CD4-positive, alpha-beta T cell (primary cell): Measurements from ENCODE around the gene RBMXL2. TPM values are rescaled to one million over a fixed set of nuclear protein-coding genes. Genes with fewer than 3 reads are reported as not detected.

Experiments
- ATAC-seq: fragments of 200-7000 bp; cut with Tn5 transposase; one replicate; pipeline ENCODE4 v1.10.0; 2022; ENCODE audit warnings: mild to moderate bottlenecking; ENCODE audit not compliant: poor library complexity
- CTCF ChIA-PET: fragments of 350-600 bp; sonication (Branson Sonifier 250); formaldehyde crosslinking; loops from one replicate; lab custom pipeline; 2021; ENCODE audit warnings: antibody characterized with exemption, inconsistent platforms; lab: Charles Lee
- POLR2A ChIA-PET: fragments of 350-600 bp; sonication (Branson Sonifier 250); formaldehyde crosslinking; loops from one replicate; lab custom pipeline; 2021; ENCODE audit warnings: antibody characterized with exemption, inconsistent platforms; lab: Charles Lee
- DNase-seq, 14 experiments: peaks; one replicate each; pipeline ENCODE4 v3.0.0-alpha.2; 2013 to 2020; ENCODE audit warnings: mixed read lengths in 2 of 14
- H3K27ac ChIP-seq, 2 donors: one replicate each; pipeline versions ENCODE4 v1.5.1 to v1.7.0; 2013; ENCODE audit warnings: low read length in 2 of 2, low read depth in 1 of 2, mild to moderate bottlenecking in 1 of 2
- H3K27me3 ChIP-seq, 2 experiments: 1 replicate in 1 of 2; 2 replicates in 1 of 2; pipeline versions ENCODE4 v1.6.1 to v1.7.0; 2013; ENCODE audit warnings: low read length in 2 of 2, control low read depth in 1 of 2, mild to moderate bottlenecking in 1 of 2, moderate library complexity in 1 of 2; ENCODE audit not compliant: insufficient read depth in 2 of 2, control insufficient read depth in 1 of 2
- H3K36me3 ChIP-seq: one replicate; pipeline ENCODE4 v1.6.1; 2013; ENCODE audit warnings: low read length, control low read depth; ENCODE audit not compliant: insufficient read depth
- H3K4me1 ChIP-seq: one replicate; pipeline ENCODE4 v1.6.1; 2013; ENCODE audit warnings: low read length, control low read depth; ENCODE audit not compliant: insufficient read depth
- H3K4me3 ChIP-seq: one replicate; pipeline ENCODE4 v1.5.1; 2013; ENCODE audit warnings: mild to moderate bottlenecking, low read length, moderate library complexity
- H3K9me3 ChIP-seq, 2 experiments: 1 replicate in 1 of 2; 2 replicates in 1 of 2; pipeline versions ENCODE4 v1.6.1 to v1.7.0; 2013; ENCODE audit warnings: low read length in 2 of 2, mild to moderate bottlenecking in 2 of 2, control low read depth in 1 of 2, moderate library complexity in 1 of 2; ENCODE audit not compliant: control insufficient read depth in 1 of 2, insufficient read depth in 1 of 2
- H3K27ac Mint-ChIP-seq: one replicate; pipeline ENCODE4 v1.8.0; 2020; ENCODE audit warnings: mixed read lengths
- H3K27me3 Mint-ChIP-seq: one replicate; pipeline ENCODE4 v1.8.0; 2021; ENCODE audit warnings: mixed read lengths
- H3K36me3 Mint-ChIP-seq: one replicate; pipeline ENCODE4 v1.8.0; 2021; ENCODE audit warnings: low read depth, mixed read lengths
- H3K4me1 Mint-ChIP-seq: one replicate; pipeline ENCODE4 v1.8.0; 2021; ENCODE audit warnings: low read depth, mixed read lengths
- H3K4me3 Mint-ChIP-seq: one replicate; pipeline ENCODE4 v1.8.0; 2020; ENCODE audit warnings: mild to moderate bottlenecking, mixed read lengths
- H3K9me3 Mint-ChIP-seq: one replicate; pipeline ENCODE4 v1.8.0; 2020; ENCODE audit warnings: mixed read lengths
- intact Hi-C, 2 experiments: fragments of 100-400 bp; cut with DNase I in 1 of 2; cut with micrococcal nuclease in 1 of 2; formaldehyde crosslinking; loops; one replicate each; pipeline versions ENCODE4 v1.15.1 to v1.9.0; 2023 to 2025; cut with DNase I, micrococcal nuclease
- total RNA-seq, 174 experiments: library from RNA in 2 of 174; stranded (reverse) in 2 of 174; gene quantifications; one replicate each; pipeline ENCODE4 v1.2.3 and lab custom pipeline; 2021 to 2026
- TF ChIP-seq, protein P1 (sequence below): fragments of 200-600 bp; IDR thresholded peaks from one replicate; pipeline ENCODE4 v1.8.0; 2022; ENCODE audit warnings: antibody characterized with exemption, mild to moderate bottlenecking

Gene RBMXL2
- total RNA-seq, 2 experiments from 2014 or later, result 0.14 TPM; not detected in 1

GRCh38 chr11:7056828-7057513 is 31.8 kb upstream of the RBMXL2 start:
- ChIA-PET CTCF (no interaction called here), POLR2A (no interaction called here)
- Histone ChIP-seq H3K27me3 (peaks cover 0 to 4% of the 10 kb centered on the region in 2 experiments), H3K9me3 (no peaks in the 10 kb centered on the region), H3K4me1 (no peaks in the 10 kb centered on the region), H3K4me3 (no peak overlapping the region), H3K36me3 (no peaks in the 10 kb centered on the region), H3K27ac (no peak overlapping the region)
- TF ChIP-seq, protein P1, sequence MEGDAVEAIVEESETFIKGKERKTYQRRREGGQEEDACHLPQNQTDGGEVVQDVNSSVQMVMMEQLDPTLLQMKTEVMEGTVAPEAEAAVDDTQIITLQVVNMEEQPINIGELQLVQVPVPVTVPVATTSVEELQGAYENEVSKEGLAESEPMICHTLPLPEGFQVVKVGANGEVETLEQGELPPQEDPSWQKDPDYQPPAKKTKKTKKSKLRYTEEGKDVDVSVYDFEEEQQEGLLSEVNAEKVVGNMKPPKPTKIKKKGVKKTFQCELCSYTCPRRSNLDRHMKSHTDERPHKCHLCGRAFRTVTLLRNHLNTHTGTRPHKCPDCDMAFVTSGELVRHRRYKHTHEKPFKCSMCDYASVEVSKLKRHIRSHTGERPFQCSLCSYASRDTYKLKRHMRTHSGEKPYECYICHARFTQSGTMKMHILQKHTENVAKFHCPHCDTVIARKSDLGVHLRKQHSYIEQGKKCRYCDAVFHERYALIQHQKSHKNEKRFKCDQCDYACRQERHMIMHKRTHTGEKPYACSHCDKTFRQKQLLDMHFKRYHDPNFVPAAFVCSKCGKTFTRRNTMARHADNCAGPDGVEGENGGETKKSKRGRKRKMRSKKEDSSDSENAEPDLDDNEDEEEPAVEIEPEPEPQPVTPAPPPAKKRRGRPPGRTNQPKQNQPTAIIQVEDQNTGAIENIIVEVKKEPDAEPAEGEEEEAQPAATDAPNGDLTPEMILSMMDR, result no peak
- ATAC-seq (no peak), DNase-seq (no peak)
- Mint-ChIP-seq H3K9me3 (no peaks in the 10 kb centered on the region), H3K4me1 (no peaks in the 10 kb centered on the region), H3K36me3 (no peaks in the 10 kb centered on the region), H3K4me3 (no peak overlapping the region), H3K27me3 (peaks cover 5% of the 10 kb centered on the region), H3K27ac (no peak overlapping the region)
- intact Hi-C loops, result no loop called here

GRCh38 chr11:7057641-7058040 is 31.2 kb upstream of the RBMXL2 start:
- H3K4me3 ChIP-seq, result no peak overlapping the region
- ATAC-seq, result no peak
- Mint-ChIP-seq H3K27me3 (peaks cover 5% of the 10 kb centered on the region), H3K27ac (no peak overlapping the region), H3K4me3 (no peak overlapping the region), H3K4me1 (no peaks in the 10 kb centered on the region), H3K36me3 (no peaks in the 10 kb centered on the region), H3K9me3 (no peaks in the 10 kb centered on the region)
- no peaks in the 10 kb centered on the region for H3K9me3 ChIP-seq
- H3K36me3 ChIP-seq, result no peaks in the 10 kb centered on the region
- TF ChIP-seq, protein P1, result no peak
- intact Hi-C loops, result no loop called here
- H3K4me1 ChIP-seq, result no peaks in the 10 kb centered on the region
- ChIA-PET POLR2A (no interaction called here), CTCF (no interaction called here)
- H3K27me3 ChIP-seq, result peaks cover 0 to 4% of the 10 kb centered on the region in 2 experiments
- H3K27ac ChIP-seq, result no peak overlapping the region
- no peak for DNase-seq

DNA sequence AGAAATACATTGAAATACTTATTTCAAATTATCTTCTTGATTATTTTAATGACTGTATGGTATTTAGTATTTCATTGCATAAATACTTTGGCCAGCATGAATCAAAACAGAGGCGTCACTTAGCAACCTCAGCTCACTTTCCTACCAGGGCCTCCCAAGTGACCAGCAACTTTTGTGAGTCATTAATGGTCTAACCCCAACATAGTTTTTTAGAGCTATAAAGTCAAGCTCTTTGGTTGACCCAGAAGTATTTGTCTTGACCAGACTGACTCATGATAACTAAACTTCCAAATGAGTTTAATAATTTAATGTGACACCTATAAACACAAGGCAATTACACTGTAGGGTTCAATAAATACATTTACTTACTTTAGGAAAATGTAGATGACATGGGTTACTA is 27.9 kb upstream of the RBMXL2 start:
- DNase-seq (no peak), ATAC-seq (no peak)
- Mint-ChIP-seq H3K27me3 (peaks cover 5% of the 10 kb centered on the region), H3K9me3 (no peaks in the 10 kb centered on the region), H3K27ac (no peak overlapping the region), H3K4me1 (no peaks in the 10 kb centered on the region), H3K4me3 (no peak overlapping the region), H3K36me3 (no peaks in the 10 kb centered on the region)
- ChIA-PET POLR2A (no interaction called here), CTCF (no interaction called here)
- intact Hi-C loops, result no loop called here
- TF ChIP-seq, protein P1, result no peak
- Histone ChIP-seq H3K27ac (no peak overlapping the region), H3K36me3 (no peaks in the 10 kb centered on the region), H3K27me3 (peaks cover 0 to 4% of the 10 kb centered on the region in 2 experiments), H3K9me3 (no peaks in the 10 kb centered on the region), H3K4me3 (no peak overlapping the region), H3K4me1 (no peaks in the 10 kb centered on the region)
